H9 (cell line): ENCODE measurements around the gene LDLR. TPM values are rescaled to one million over a fixed set of nuclear protein-coding genes. Genes with fewer than 3 reads are reported as not detected.

Experiments used
- DNase-seq: peaks from one replicate; pipeline ENCODE4 v3.0.0-alpha.2; 2017
- H2AFZ ChIP-seq: one replicate; pipeline ENCODE4 v1.6.1; 2013; ENCODE audit warnings: mild to moderate bottlenecking, low read length, control low read depth, moderate library complexity
- H2AK5ac ChIP-seq: 2 replicates; pipeline ENCODE4 v1.6.1; 2013; ENCODE audit warnings: low read length, control low read depth, mixed read lengths; ENCODE audit not compliant: insufficient read length
- H2BK120ac ChIP-seq: one replicate; pipeline ENCODE4 v1.6.1; 2013; ENCODE audit warnings: low read depth, mild to moderate bottlenecking, low read length, control low read depth, inconsistent platforms; ENCODE audit not compliant: poor library complexity, severe bottlenecking
- H2BK12ac ChIP-seq: 2 replicates; pipeline ENCODE4 v1.6.1; 2013; ENCODE audit warnings: low read length, control low read depth, mixed read lengths, low read depth; ENCODE audit not compliant: insufficient read length
- H2BK15ac ChIP-seq: 2 replicates; pipeline ENCODE4 v1.6.1; 2013; ENCODE audit warnings: low read depth, low read length, control low read depth
- H2BK20ac ChIP-seq: one replicate; pipeline ENCODE4 v1.6.1; 2013; ENCODE audit warnings: low read depth, mild to moderate bottlenecking, low read length, control low read depth, inconsistent platforms; ENCODE audit not compliant: poor library complexity, severe bottlenecking
- H2BK5ac ChIP-seq: 2 replicates; pipeline ENCODE4 v1.6.1; 2013; ENCODE audit warnings: low read length, control low read depth, mixed read lengths; ENCODE audit not compliant: insufficient read length
- H3K14ac ChIP-seq: 2 replicates; pipeline ENCODE4 v1.6.1; 2013; ENCODE audit warnings: low read length, control low read depth; ENCODE audit not compliant: insufficient read depth
- H3K18ac ChIP-seq: 2 replicates; pipeline ENCODE4 v1.6.1; 2013; ENCODE audit warnings: low read depth, mild to moderate bottlenecking, mixed read lengths, low read length, control low read depth; ENCODE audit not compliant: insufficient read length
- H3K23ac ChIP-seq: 2 replicates; pipeline ENCODE4 v1.6.1; 2013; ENCODE audit warnings: low read length, control low read depth, mixed read lengths, low read depth; ENCODE audit not compliant: insufficient read length
- H3K23me2 ChIP-seq: 2 replicates; pipeline ENCODE4 v1.6.1; 2013; ENCODE audit warnings: low read depth, mild to moderate bottlenecking, mixed read lengths, low read length, control low read depth; ENCODE audit not compliant: insufficient read length, poor library complexity, severe bottlenecking
- H3K27ac ChIP-seq: 2 replicates; pipeline ENCODE4 v1.5.1; 2013; ENCODE audit warnings: low read length, control low read depth, mixed read lengths, low read depth; ENCODE audit not compliant: insufficient read length
- H3K27me3 ChIP-seq: 2 replicates; pipeline ENCODE4 v1.6.1; 2013; ENCODE audit warnings: low read length, control low read depth, inconsistent platforms; ENCODE audit not compliant: insufficient read depth
- H3K4ac ChIP-seq: 2 replicates; pipeline ENCODE4 v1.6.1; 2013; ENCODE audit warnings: low read depth, mild to moderate bottlenecking, control low read depth, inconsistent platforms, low read length, moderate library complexity
- H3K4me1 ChIP-seq: 2 replicates; pipeline ENCODE4 v1.6.1; 2013; ENCODE audit warnings: low read length, control low read depth, inconsistent platforms; ENCODE audit not compliant: insufficient read depth
- H3K4me2 ChIP-seq: 2 replicates; pipeline ENCODE4 v1.6.1; 2013; ENCODE audit warnings: low read length, control low read depth, mixed read lengths; ENCODE audit not compliant: insufficient read length, insufficient read depth
- H3K56ac ChIP-seq: 2 replicates; pipeline ENCODE4 v1.6.1; 2013; ENCODE audit warnings: low read depth, mild to moderate bottlenecking, mixed read lengths, low read length, control low read depth; ENCODE audit not compliant: insufficient read length
- H3K79me1 ChIP-seq: 2 replicates; pipeline ENCODE4 v1.6.1; 2013; ENCODE audit warnings: low read depth, mild to moderate bottlenecking, moderate library complexity, low read length, control low read depth, inconsistent platforms; ENCODE audit not compliant: insufficient read depth, poor library complexity, severe bottlenecking
- H3K79me2 ChIP-seq: 2 replicates; pipeline ENCODE4 v1.6.1; 2013; ENCODE audit warnings: low read length, control low read depth, inconsistent platforms; ENCODE audit not compliant: insufficient read depth
- H3K9ac ChIP-seq: 2 replicates; pipeline ENCODE4 v1.6.1; 2013; ENCODE audit warnings: low read length, control low read depth, mixed read lengths; ENCODE audit not compliant: insufficient read length; ENCODE audit errors: extremely low read depth
- H3K9me3 ChIP-seq: one replicate; pipeline ENCODE4 v1.6.1; 2013; ENCODE audit warnings: low read depth, low read length, inconsistent platforms; ENCODE audit not compliant: control insufficient read depth
- H3T11ph ChIP-seq: one replicate; pipeline ENCODE4 v1.6.1; 2013; ENCODE audit warnings: mild to moderate bottlenecking, low read length, control low read depth, inconsistent platforms
- H4K20me1 ChIP-seq: one replicate; pipeline ENCODE4 v1.6.1; 2013; ENCODE audit not compliant: control insufficient read depth, insufficient read length, insufficient read depth
- H4K5ac ChIP-seq: 2 replicates; pipeline ENCODE4 v1.6.1; 2013; ENCODE audit warnings: low read depth, mild to moderate bottlenecking, mixed read lengths, low read length, control low read depth; ENCODE audit not compliant: insufficient read length
- H4K8ac ChIP-seq: replicated peaks from 2 replicates; pipeline ENCODE4 v1.6.1; 2013; ENCODE audit warnings: low read length, control low read depth, mixed read lengths, low read depth; ENCODE audit not compliant: insufficient read length
- H4K91ac ChIP-seq: 2 replicates; pipeline ENCODE4 v1.6.1; 2013; ENCODE audit warnings: low read depth, mild to moderate bottlenecking, moderate library complexity, mixed read lengths, low read length, control low read depth; ENCODE audit not compliant: insufficient read length
- H3K27ac Mint-ChIP-seq, 3 experiments: 2 replicates in 2 of 3; 3 replicates in 1 of 3; pipeline ENCODE4 v1.8.0; 2020 to 2021; ENCODE audit warnings: mixed read lengths in 3 of 3, mild to moderate bottlenecking in 1 of 3, moderate library complexity in 1 of 3
- H3K27me3 Mint-ChIP-seq: 2 replicates; pipeline ENCODE4 v1.8.0; 2021; ENCODE audit warnings: low read depth, mild to moderate bottlenecking, moderate library complexity, mixed read lengths
- H3K36me3 Mint-ChIP-seq, 3 experiments: 2 replicates in 2 of 3; 3 replicates in 1 of 3; pipeline ENCODE4 v1.8.0; 2020 to 2021; ENCODE audit warnings: low read depth in 3 of 3, mixed read lengths in 3 of 3; ENCODE audit not compliant: insufficient read depth in 1 of 3
- H3K4me1 Mint-ChIP-seq, 2 experiments: 2 replicates each; pipeline ENCODE4 v1.8.0; 2020; ENCODE audit warnings: mixed read lengths in 2 of 2
- H3K4me3 Mint-ChIP-seq, 2 experiments: 2 replicates in 1 of 2; 3 replicates in 1 of 2; pipeline ENCODE4 v1.8.0; 2020 to 2021; ENCODE audit warnings: mild to moderate bottlenecking in 2 of 2, mixed read lengths in 2 of 2, moderate library complexity in 1 of 2
- H3K9me3 Mint-ChIP-seq, 2 experiments: 2 replicates in 1 of 2; 3 replicates in 1 of 2; pipeline ENCODE4 v1.8.0; 2020; ENCODE audit warnings: mild to moderate bottlenecking in 2 of 2, mixed read lengths in 2 of 2, moderate library complexity in 1 of 2
- WGBS: extraction: QIAGEN DNeasy Blood & Tissue Kit; methylation state at CpG from one replicate; pipeline ENCODE4 v1.1.7; 2013; ENCODE audit warnings: missing lambda C conversion rate, low lambda C conversion rate, mixed read lengths; ENCODE audit not compliant: insufficient read length; ENCODE audit errors: extremely low coverage; 5-methylcytosine and 5-hydroxymethylcytosine counted together
- total RNA-seq: library from RNA; stranded (reverse); gene quantifications from 2 replicates; pipeline ENCODE4 v1.2.1, GENCODE V29; 2021
- TF ChIP-seq, protein P1 (sequence below): fragments of 200-600 bp; sonication (generic); conservative IDR thresholded peaks from 3 replicates; pipeline ENCODE4 v1.8.0; 2021; ENCODE audit warnings: antibody characterized with exemption, mild to moderate bottlenecking

Gene LDLR
- total RNA-seq, 1 experiment from 2014 or later, result 92.7 TPM

DNA sequence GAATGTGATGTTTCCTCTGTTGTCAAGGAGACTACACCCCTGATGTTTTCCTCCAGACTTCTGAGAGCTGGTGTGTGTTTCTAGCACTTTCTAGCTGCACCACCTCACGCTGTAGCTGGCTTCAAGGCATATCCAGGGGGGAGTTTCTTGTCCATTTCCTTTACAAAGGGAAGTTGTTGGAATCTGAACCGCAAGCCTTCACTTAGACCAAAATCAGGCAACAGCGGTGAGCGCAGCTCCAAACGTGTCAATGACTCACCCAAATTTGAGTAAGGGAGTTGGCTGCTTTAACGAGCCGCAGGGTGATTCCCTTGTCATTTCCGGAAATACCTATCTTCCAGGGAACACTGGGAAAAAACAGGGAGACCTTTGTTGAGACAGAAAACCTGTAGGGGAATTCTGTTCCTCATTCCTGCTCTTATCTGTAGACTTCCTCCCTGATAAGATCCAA, 2.5 kb downstream of the LDLR start:
- no peak overlapping the region for H2BK120ac ChIP-seq
- no peak overlapping the region for H4K8ac ChIP-seq
- H3T11ph ChIP-seq, result no peak overlapping the region
- H3K4me2 ChIP-seq, result peak overlapping the region; percentile 99
- no peak overlapping the region for H2BK15ac ChIP-seq
- 0 out of 5 replicates have a peak, but pooled peaks cover 0 to 4% of the 10 kb centered on the region in 2 experiments for H3K9me3 Mint-ChIP-seq
- no peak overlapping the region for H2BK20ac ChIP-seq
- H3K79me2 ChIP-seq, result peaks cover 57% of the 10 kb centered on the region
- TF ChIP-seq, protein P1, sequence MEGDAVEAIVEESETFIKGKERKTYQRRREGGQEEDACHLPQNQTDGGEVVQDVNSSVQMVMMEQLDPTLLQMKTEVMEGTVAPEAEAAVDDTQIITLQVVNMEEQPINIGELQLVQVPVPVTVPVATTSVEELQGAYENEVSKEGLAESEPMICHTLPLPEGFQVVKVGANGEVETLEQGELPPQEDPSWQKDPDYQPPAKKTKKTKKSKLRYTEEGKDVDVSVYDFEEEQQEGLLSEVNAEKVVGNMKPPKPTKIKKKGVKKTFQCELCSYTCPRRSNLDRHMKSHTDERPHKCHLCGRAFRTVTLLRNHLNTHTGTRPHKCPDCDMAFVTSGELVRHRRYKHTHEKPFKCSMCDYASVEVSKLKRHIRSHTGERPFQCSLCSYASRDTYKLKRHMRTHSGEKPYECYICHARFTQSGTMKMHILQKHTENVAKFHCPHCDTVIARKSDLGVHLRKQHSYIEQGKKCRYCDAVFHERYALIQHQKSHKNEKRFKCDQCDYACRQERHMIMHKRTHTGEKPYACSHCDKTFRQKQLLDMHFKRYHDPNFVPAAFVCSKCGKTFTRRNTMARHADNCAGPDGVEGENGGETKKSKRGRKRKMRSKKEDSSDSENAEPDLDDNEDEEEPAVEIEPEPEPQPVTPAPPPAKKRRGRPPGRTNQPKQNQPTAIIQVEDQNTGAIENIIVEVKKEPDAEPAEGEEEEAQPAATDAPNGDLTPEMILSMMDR, result no peak
- H2AK5ac ChIP-seq, result no peak overlapping the region
- peaks cover 43 to 54% (median 50%) of the 10 kb centered on the region in 3 experiments for H3K36me3 Mint-ChIP-seq
- peaks cover 2% of the 10 kb centered on the region for H3K79me1 ChIP-seq
- WGBS, result no CpG with 5 or more reads among the region's 8 CpGs
- no peak overlapping the region for H4K91ac ChIP-seq
- peak overlapping the region; percentile 81 for H3K27ac ChIP-seq
- H2BK12ac ChIP-seq, result no peak overlapping the region
- H3K23me2 ChIP-seq, result peaks cover 13% of the 10 kb centered on the region
- H3K4me1 Mint-ChIP-seq, result peaks cover 32 to 44% of the 10 kb centered on the region in 2 experiments
- H3K4me3 Mint-ChIP-seq, result peak overlapping the region; percentile 89 to 94
- no peaks in the 10 kb centered on the region for H3K27me3 Mint-ChIP-seq
- no peaks in the 10 kb centered on the region for H3K27me3 ChIP-seq
- peaks cover 7% of the 10 kb centered on the region; the same call in 1 of the 2 replicates for H3K4me1 ChIP-seq
- no peak for DNase-seq
- H2BK5ac ChIP-seq, result peak overlapping the region; percentile 83
- H2AFZ ChIP-seq, result no peak overlapping the region
- no peak overlapping the region for H4K5ac ChIP-seq
- no peak overlapping the region for H3K18ac ChIP-seq
- H3K23ac ChIP-seq, result no peak overlapping the region
- H3K56ac ChIP-seq, result no peak overlapping the region
- peaks cover 5% of the 10 kb centered on the region for H4K20me1 ChIP-seq
- H3K9ac ChIP-seq, result peak overlapping the region; percentile 91
- peak overlapping the region; percentile 97 to 98 (median 98) for H3K27ac Mint-ChIP-seq
- H3K4ac ChIP-seq, result no peak overlapping the region
- H3K14ac ChIP-seq, result peak overlapping the region; percentile 55
- H3K9me3 ChIP-seq, result no peaks in the 10 kb centered on the region
